ENCODE data around the gene IMP3.

- no peak for TF ChIP-seq CTCF (conservative IDR thresholded peaks at IDR 0.05; ENCODE audit: low read length)
- TF ChIP-seq EZH2phosphoT487 (IDR thresholded peaks at IDR 0.05; ENCODE audit: borderline replicate concordance, low read depth, low read length): no peak
These were observed 19.1 kb downstream of the IMP3 start for GRCh38 chr15:75620841-75621391.

Data from OCI-LY7 (cell line).